Measurements from ENCODE around the gene BMPR1A.

BMPR1A gene

DNA sequence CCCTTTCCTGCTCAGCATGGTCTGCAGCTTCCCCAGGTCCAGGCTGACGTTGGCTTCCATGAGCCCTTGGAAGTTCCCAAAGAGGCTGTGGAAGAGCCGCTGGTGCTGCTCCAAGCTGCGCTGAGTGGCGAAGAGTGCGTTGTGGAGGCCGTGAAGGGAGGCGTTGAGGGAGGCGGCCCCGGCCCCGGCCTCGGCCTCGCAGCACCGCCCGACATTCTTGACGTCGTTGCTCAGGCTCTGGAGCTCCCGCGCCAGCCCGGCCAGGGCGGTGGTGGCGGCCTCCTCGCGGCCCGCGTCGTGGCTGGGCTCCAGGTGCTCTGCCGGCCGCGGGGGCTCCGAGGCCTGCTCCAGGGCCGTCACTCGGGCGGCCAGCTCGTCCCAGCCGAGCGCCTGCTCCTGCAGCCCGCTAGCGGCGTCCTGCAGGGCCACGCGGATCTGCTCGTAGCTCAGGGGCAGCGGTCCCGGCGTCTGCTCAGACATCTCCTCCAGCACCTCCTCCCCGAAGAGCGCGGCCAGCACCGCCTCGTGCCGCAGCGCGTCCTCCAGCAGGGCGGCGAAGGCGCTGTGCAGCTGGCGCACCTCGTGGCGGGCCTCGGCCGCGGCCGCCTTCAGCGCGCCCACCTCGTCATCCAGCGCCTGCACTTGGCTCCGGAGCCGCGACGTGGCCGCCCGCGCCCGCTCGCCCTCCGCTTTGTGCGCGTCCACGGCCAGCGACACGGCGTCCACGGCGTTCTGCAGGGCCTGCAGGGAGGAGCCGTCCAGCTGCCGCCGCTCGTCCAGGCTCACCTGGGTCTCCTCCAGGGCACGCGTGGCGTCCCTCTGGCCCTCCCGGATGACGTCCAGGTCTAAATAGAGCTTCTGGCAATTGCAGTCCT is 186.3 kb downstream of the BMPR1A start:
- peaks cover 0 to 19% (median 0%) of the 10 kb centered on the region in 3 donors for H3K36me3 ChIP-seq
- TF ChIP-seq, protein P1, sequence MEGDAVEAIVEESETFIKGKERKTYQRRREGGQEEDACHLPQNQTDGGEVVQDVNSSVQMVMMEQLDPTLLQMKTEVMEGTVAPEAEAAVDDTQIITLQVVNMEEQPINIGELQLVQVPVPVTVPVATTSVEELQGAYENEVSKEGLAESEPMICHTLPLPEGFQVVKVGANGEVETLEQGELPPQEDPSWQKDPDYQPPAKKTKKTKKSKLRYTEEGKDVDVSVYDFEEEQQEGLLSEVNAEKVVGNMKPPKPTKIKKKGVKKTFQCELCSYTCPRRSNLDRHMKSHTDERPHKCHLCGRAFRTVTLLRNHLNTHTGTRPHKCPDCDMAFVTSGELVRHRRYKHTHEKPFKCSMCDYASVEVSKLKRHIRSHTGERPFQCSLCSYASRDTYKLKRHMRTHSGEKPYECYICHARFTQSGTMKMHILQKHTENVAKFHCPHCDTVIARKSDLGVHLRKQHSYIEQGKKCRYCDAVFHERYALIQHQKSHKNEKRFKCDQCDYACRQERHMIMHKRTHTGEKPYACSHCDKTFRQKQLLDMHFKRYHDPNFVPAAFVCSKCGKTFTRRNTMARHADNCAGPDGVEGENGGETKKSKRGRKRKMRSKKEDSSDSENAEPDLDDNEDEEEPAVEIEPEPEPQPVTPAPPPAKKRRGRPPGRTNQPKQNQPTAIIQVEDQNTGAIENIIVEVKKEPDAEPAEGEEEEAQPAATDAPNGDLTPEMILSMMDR (IDR thresholded peaks at IDR 0.05), result no peak
- peak overlapping the region; percentile 28 to 30 for H3K4me3 ChIP-seq
- H3K27ac ChIP-seq, result peak overlapping the region; percentile 33 to 67
- peaks cover 3 to 64% (median 33%) of the 10 kb centered on the region in 4 donors for H3K4me1 ChIP-seq
- intact Hi-C loops (cut with DNase I; ENCODE audit: low total_unique reads), result loop anchor here (2.0 kb wide), 1 partner anchor 20 kb away; no protein-coding TSS in a partner anchor
- H3K27me3 ChIP-seq, result no peaks in the 10 kb centered on the region
- H3K9me3 ChIP-seq, result no peaks in the 10 kb centered on the region
- peak; percentile 18 to 75 for DNase-seq

DNA sequence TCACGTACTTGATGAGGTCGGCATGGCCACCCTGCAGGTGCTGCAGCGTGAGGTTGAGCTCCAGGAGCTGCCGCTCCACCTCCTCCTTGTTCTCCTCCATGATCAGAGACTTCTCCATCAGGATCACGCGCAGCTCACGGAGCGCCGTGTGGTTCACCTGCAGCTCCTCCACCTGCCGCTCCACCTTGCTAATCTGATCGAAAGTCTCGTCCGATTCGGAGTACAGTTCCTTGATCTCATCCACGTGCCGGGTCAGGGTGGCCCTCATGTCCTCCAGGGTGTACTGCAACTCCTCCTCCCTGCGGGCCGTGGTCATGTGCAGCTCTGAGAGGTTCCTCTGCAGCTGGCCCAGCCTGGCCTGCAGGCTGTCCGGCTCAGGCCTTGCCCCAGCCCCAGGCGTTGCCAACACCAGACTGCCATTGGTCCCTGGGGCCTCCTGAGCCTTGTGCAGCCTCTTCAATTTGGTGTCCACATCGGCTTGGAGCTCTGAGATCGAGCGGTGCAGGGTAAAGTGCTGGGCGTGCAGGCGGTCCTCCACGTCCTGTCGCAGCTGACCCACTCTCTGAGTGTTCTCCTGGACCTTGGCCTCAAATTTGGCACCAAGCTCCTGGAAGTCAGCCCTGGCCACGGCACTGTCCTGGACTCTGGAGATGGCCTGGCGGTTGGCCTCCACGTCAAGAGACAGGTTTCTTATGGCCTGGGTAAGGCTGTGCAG is 187.1 kb downstream of the BMPR1A start:
- TF ChIP-seq, protein P1 (IDR thresholded peaks at IDR 0.05), result no peak
- Histone ChIP-seq H3K4me3 (no peak overlapping the region), H3K27me3 (no peaks in the 10 kb centered on the region), H3K4me1 (peaks cover 3 to 56% (median 28%) of the 10 kb centered on the region in 4 donors), H3K36me3 (peaks cover 0 to 19% (median 0%) of the 10 kb centered on the region in 3 donors), H3K9me3 (no peaks in the 10 kb centered on the region), H3K27ac (peak overlapping the region in 1 of 2 donors; percentile 60)
- DNase-seq, result peak in 1 of 2 donors; percentile 20
- intact Hi-C loops (cut with DNase I; ENCODE audit: low total_unique reads), result loop anchor here (2.0 kb wide), 1 partner anchor 19 kb away; no protein-coding TSS in a partner anchor

DNA sequence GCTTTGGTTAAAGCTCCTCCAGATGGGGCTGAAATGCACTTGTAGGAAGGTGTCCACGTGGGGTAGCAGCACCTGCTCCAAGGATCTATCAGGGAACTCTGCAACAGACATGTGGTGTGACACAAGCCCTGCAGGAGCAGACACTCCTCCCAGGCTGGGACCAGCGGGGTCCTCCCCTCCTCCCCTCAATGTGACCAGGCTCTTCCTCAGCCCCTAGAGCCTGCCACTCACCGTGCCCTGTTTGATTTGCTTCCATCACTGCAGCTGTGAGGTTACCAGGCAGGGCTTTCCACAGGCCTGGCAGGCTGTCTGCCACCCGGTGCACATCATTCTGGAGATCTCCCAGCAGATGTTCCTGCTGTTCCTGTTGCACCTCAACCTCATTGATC is 187.6 kb downstream of the BMPR1A start:
- no peaks in the 10 kb centered on the region for H3K9me3 ChIP-seq
- peaks cover 3 to 51% (median 28%) of the 10 kb centered on the region in 4 donors for H3K4me1 ChIP-seq
- H3K27ac ChIP-seq, result peak overlapping the region in 1 of 2 donors; percentile 60
- peaks cover 0 to 19% (median 0%) of the 10 kb centered on the region in 3 donors for H3K36me3 ChIP-seq
- TF ChIP-seq, protein P1 (IDR thresholded peaks at IDR 0.05), result no peak
- peak in 1 of 2 donors; percentile 18 for DNase-seq
- intact Hi-C loops (cut with DNase I; ENCODE audit: low total_unique reads), result no loop called here
- H3K27me3 ChIP-seq, result no peaks in the 10 kb centered on the region
- H3K4me3 ChIP-seq, result no peak overlapping the region

DNA sequence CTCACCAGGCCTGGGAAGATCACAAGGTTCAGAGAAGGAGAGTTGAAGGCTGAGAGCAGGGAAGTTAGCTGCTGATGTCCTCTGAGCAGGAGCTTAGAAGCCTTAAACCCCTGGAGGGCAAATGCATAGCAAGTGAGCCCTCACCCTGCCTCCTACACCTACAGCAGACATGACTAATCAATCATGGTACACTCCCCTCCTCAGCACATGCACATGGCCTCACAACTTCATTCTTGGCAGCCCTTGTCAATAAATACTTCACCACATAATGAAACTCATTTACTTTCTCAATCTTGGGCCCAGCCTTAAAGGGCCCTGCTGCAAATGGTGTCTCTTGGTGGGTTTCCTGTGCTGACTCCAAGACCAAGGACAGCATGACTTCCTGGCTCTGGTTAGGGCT is 188.1 kb downstream of the BMPR1A start:
- Histone ChIP-seq H3K27ac (peak overlapping the region; percentile 60 to 68), H3K36me3 (peaks cover 0 to 19% (median 0%) of the 10 kb centered on the region in 3 donors), H3K4me3 (no peak overlapping the region), H3K9me3 (no peaks in the 10 kb centered on the region), H3K27me3 (no peaks in the 10 kb centered on the region), H3K4me1 (peaks cover 3 to 48% (median 28%) of the 10 kb centered on the region in 4 donors)
- no peak for DNase-seq
- TF ChIP-seq, protein P1 (IDR thresholded peaks at IDR 0.05), result no peak
- intact Hi-C loops (cut with DNase I; ENCODE audit: low total_unique reads), result no loop called here

DNA sequence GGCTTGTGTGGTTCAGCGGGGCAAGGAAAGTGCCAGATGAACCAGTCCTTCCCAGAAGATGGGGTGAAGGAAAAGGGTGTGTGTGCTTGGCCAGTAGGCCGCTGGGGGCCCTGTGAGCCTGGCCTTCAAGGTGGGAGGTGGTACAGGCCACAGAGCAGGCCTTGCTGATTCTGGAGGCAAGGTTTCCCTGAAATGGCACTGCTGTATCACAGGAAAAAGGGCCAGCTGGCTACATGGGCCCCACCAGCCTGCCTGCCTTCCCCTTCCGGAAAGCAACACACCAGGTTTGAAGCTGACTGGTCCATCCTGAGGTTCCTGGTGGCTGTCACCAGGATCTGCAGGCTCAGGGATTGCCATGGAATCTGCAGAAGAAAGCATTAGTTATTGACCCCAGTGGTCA is 188.5 kb downstream of the BMPR1A start:
- H3K27me3 ChIP-seq, result no peaks in the 10 kb centered on the region
- H3K9me3 ChIP-seq, result no peaks in the 10 kb centered on the region
- peaks cover 0 to 19% (median 0%) of the 10 kb centered on the region in 3 donors for H3K36me3 ChIP-seq
- H3K27ac ChIP-seq, result peak overlapping the region; percentile 60 to 68
- peaks cover 3 to 44% (median 26%) of the 10 kb centered on the region in 4 donors for H3K4me1 ChIP-seq
- no peak overlapping the region for H3K4me3 ChIP-seq
- intact Hi-C loops (cut with DNase I; ENCODE audit: low total_unique reads), result no loop called here
- TF ChIP-seq, protein P1 (IDR thresholded peaks at IDR 0.05), result no peak
- DNase-seq, result peak in 1 of 2 donors; percentile 11
